ENCODE measurements around the gene PLAAT5.

Gene PLAAT5

GRCh38 chr11:63511048-63511748, 20.2 kb upstream of the PLAAT5 start:
- no peak for DNase-seq

GRCh38 chr11:63510360-63511047, 19.5 kb upstream of the PLAAT5 start:
- DNase-seq = no peak

GRCh38 chr11:63508745-63509144, 17.8 kb upstream of the PLAAT5 start:
- no peak for DNase-seq

GRCh38 chr11:63508009-63508408, 17.0 kb upstream of the PLAAT5 start:
- DNase-seq = peak; percentile 88

- no peak for DNase-seq
These were observed 16.5 kb upstream of the PLAAT5 start for GRCh38 chr11:63507511-63507910.

GRCh38 chr11:63506876-63507275, 15.9 kb upstream of the PLAAT5 start:
- DNase-seq = no peak

- peak; percentile 96 for DNase-seq
These were observed 15.0 kb upstream of the PLAAT5 start, which contains the start of gene LGALS12 for GRCh38 chr11:63505857-63506528. Gene LGALS12 (plus strand): TSS chr11:63506084. CDS start chr11:63506459, 375 bp downstream.

GRCh38 chr11:63504933-63505586, 14.1 kb upstream of the PLAAT5 start:
- DNase-seq = no peak

GRCh38 chr11:63504054-63504453, 13.1 kb upstream of the PLAAT5 start:
- DNase-seq = no peak

- no peak for DNase-seq
These were observed 12.5 kb upstream of the PLAAT5 start for GRCh38 chr11:63503492-63503891.

- peak; percentile 21 for DNase-seq
These were observed 11.4 kb upstream of the PLAAT5 start for GRCh38 chr11:63502252-63502820.

GRCh38 chr11:63501236-63501635, 10.3 kb upstream of the PLAAT5 start:
- DNase-seq = no peak

- no peak for DNase-seq
These were observed 8.9 kb upstream of the PLAAT5 start for GRCh38 chr11:63499874-63500273.

- no peak for DNase-seq
These were observed 4.0 kb upstream of the PLAAT5 start for GRCh38 chr11:63494975-63495374.

GRCh38 chr11:63493127-63493526, 2.2 kb upstream of the PLAAT5 start:
- DNase-seq = no peak

- DNase-seq = no peak
These were observed 1.5 kb upstream of the PLAAT5 start for GRCh38 chr11:63492441-63492840.

GRCh38 chr11:63491636-63492372, 837 bp upstream of the PLAAT5 start:
- DNase-seq = peak; percentile 91

GRCh38 chr11:63491240-63491587, 247 bp upstream of the PLAAT5 start:
- no peak for DNase-seq

GRCh38 chr11:63489879-63490278, 1.1 kb downstream of the PLAAT5 start:
- peak; percentile 48 for DNase-seq

- DNase-seq = no peak
These were observed 2.2 kb downstream of the PLAAT5 start for GRCh38 chr11:63488789-63489188.

- DNase-seq = no peak
These were observed 5.2 kb downstream of the PLAAT5 start for GRCh38 chr11:63485777-63486176.

GRCh38 chr11:63480039-63480438, 10.9 kb downstream of the PLAAT5 start:
- no peak for DNase-seq
